ENCODE measurements around the gene ZC3H7A.

The ZC3H7A gene

GRCh38 chr16:11737713-11738112 lies 59.3 kb downstream of the ZC3H7A start:
- DNase-seq (ENCODE audit: low read depth in 2 of 2) = no peak

DNA sequence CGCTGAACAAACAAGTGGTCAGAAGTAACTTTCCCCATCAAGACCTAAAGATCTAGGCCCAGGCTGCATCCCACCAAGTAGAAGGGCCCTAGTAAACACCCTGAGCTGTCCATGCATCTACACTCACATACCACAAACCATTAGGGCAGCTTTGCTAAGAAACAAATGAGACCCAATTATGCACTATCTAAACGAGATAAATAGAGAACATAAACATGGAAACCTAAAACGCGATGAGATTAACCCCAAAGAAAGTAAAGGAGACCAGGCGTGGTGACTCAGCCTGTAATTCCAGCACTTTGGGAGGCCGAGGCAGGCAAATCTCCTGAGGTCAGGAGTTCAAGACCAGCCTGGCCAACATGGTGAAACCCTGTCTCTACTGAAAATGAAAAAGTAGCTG lies 60.2 kb downstream of the ZC3H7A start:
- DNase-seq (ENCODE audit: low read depth in 2 of 2) = no peak

DNA sequence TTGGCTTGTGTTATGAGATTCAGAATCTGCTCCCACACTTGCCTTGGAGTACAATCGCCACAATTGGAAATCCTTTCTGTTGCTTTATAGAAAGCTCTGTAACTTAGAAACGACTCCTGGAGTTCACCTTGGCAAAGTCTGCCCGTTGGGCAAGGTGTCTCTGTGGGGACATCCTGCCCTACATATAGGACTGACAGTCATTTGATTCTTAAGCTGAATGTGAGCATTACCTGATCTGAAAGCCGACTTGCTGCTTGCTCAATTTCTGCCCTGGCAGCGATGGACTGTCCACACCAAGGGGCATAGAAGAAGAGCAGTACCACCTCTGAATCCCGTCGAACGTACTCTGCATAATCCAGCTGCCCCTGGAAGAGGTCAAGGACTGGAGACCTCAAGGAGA lies 61.3 kb downstream of the ZC3H7A start:
- DNase-seq (ENCODE audit: low read depth in 2 of 2) = no peak

GRCh38 chr16:11734653-11735043 lies 62.4 kb downstream of the ZC3H7A start:
- no peak for DNase-seq (ENCODE audit: low read depth in 2 of 2)

DNA sequence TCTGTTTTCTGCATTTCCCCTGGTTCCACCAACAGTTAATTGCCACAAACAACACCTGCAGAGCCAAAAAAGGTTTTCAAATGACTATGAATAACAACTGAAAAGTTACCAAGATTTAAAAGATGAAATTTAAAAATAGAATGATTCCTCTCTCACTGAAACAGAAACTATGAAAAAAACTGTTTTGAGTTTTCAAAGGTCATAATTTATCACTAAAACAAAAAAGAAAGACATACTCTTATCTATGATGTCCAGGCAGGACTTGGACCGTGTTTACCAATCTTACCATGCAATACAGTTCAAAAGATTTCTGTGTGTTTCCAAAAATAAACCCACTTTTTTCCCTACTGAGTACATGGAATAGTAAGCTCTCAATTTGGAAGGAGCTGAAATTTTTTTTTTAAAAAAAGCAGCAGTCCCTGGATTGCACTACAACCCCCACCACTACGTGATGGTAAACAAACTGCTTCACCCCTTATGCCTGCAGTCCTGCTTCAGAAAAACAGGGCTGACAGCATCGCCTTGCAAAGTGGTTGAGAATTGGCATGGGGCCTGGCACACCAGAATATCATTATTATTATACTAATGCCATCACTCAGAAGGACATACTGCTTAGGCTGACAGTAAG lies 62.9 kb downstream of the ZC3H7A start:
- no peak for DNase-seq (ENCODE audit: low read depth in 2 of 2)

DNA sequence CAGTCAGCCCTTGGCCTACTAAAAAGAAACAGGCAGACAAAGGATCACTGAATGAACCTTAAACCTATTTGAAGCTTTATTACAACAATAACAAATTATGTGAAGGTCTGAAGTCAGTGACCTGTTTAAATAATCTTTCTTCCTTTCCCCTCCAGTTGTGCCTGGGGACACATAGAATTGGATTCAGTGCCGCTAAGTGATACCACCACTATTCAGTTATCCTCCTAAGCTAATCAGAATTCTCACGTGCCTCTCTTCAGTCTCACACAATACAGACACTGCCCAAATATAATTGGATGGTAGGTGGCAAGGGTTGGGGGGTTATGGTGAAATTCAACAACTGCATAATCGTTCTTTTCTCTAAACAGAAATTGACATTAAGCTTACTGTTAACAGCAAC lies 65.8 kb downstream of the ZC3H7A start:
- no peak for DNase-seq (ENCODE audit: low read depth in 2 of 2)

- no peak for DNase-seq (ENCODE audit: low read depth in 2 of 2)
Observed at GRCh38 chr16:11729787-11730186, 67.3 kb downstream of the ZC3H7A start.

DNA sequence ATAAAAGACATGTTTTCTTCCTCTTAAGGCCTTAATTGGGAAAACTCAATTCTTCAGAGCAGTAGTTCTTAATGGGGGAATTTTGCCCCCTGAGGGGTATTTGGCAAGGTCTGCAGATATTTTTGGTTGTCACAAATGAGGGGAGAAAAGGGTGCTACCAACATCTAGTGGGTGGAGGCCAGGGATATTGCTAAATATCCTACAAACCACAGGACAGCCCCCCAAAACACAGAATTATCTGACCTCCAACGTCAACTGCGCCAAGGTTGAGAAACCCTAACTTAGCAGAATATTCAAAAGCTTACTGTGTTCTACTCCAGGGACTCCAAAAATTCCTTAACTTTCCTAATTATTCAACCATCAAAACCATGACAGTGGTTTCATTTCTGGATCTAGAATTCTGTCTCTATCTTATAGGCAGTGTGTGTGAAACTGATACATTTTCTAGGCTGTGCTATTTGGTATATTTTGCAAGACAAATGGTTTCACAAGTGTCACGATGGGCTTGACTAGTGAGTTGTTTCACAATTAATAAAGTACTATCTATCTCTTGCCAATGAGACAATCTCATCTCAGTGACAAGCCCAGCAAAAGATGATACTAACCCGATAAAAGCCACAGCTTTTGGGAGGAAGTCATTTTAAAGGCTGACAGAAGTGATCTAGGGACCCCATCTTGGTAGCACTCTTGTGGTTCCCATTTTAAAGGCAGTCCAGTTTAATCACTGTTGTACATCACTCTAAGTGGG lies 69.1 kb downstream of the ZC3H7A start:
- DNase-seq (ENCODE audit: low read depth in 2 of 2) = no peak

DNA sequence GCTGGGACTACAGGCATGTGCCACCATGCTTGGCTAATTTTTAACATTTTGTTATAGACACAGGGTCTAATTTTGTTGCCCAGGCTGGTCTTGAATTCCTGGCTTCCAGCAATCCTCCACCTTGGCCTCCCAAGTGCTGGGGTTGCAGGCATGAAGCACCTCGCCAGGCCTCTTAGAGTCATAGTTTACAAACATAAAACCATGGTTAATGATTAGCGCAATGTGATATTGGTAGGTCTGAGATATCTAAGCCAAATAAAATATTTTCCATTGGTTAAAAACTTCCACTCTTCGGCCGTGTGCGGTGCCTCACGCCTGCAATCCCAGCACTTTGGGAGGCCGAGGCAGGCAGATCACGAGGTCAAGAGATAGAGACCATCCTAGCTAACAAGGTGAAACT lies 71.0 kb downstream of the ZC3H7A start:
- DNase-seq (ENCODE audit: low read depth in 2 of 2) = no peak

- DNase-seq (ENCODE audit: low read depth in 2 of 2) = no peak
Observed at GRCh38 chr16:11725457-11725856, 71.6 kb downstream of the ZC3H7A start.

- no peak for DNase-seq (ENCODE audit: low read depth in 2 of 2)
Observed at GRCh38 chr16:11722468-11722808, 74.6 kb downstream of the ZC3H7A start.

- DNase-seq (ENCODE audit: low read depth in 2 of 2) = no peak
Observed at GRCh38 chr16:11721781-11722467, 75.1 kb downstream of the ZC3H7A start.

DNA sequence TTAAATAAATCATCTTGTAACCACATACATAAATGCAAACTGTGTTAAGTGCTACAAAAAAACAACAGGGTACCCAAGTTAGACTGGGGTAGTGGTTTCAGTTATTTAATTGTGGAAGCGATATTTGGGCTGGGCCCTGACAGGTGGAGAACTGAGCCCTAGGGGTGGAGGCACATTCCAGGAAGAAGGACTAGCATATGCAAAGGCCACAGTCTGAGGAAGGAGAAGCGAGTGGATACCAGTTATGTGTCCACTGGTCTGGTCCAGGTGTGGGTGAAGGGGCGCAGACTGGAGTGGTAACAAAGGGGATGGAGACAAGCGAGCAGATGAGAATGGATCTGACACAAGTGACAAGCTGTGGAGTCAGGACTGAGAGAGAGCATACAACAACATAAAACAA lies 77.3 kb downstream of the ZC3H7A start:
- DNase-seq (ENCODE audit: low read depth in 2 of 2) = no peak

DNA sequence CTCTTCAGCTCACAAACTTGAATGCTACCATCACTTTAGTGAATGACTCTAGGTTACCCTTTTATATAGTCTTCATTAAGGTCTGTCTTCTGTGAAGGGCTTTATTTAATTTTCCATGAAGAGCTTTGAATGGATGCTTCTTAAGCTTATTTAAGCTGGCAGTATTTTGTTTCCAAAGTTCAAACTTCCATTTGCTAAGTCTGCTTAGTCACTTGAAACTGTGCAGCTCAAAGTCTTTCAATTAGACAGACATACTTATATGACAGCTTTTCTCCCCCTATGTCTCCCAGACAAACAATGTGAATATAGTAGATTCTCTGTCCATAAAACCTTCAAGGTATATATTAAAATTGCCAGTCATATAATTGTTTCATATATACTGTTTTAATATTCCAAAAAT lies 77.9 kb downstream of the ZC3H7A start:
- DNase-seq (ENCODE audit: low read depth in 2 of 2) = no peak

GRCh38 chr16:11717811-11718210 lies 79.2 kb downstream of the ZC3H7A start:
- no peak for DNase-seq (ENCODE audit: low read depth in 2 of 2)

- no peak for DNase-seq (ENCODE audit: low read depth in 2 of 2)
Observed at GRCh38 chr16:11716336-11716735, 80.7 kb downstream of the ZC3H7A start.

DNA sequence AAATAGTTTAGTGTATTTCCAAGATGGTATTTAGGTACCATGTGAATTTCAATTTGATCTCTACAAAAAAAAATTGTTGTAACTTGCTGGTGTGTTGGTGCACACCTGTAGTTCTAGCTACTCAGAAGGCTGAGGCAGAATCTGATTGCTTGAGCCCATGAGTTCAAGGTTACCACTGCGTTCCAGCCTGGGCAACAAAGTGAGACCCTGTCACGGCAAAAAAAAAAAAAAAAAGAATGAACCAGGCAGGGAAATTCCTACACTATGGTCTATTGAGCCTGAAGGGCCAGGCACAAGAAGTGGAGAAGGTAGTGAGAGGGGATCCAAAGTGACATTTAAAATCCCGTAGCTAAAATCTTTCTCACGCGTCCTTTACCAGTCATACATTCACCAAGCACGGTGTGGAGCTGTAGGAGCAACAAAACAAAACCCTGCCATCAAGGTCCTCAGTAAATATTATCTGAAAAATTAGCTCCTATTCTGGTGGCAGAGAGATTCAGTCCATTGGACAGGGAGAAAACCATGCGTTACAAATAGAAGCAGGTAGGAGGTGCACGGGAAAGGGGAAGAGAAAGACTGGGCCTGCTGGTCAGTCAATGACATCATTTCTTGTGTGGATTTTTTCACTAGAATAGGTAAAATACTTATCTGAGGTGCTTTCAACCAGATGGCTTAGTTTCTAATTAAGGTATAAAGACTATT lies 81.7 kb downstream of the ZC3H7A start:
- DNase-seq (ENCODE audit: low read depth in 2 of 2) = no peak

GRCh38 chr16:11712122-11712521 lies 84.9 kb downstream of the ZC3H7A start:
- DNase-seq (ENCODE audit: low read depth in 2 of 2) = no peak

DNA sequence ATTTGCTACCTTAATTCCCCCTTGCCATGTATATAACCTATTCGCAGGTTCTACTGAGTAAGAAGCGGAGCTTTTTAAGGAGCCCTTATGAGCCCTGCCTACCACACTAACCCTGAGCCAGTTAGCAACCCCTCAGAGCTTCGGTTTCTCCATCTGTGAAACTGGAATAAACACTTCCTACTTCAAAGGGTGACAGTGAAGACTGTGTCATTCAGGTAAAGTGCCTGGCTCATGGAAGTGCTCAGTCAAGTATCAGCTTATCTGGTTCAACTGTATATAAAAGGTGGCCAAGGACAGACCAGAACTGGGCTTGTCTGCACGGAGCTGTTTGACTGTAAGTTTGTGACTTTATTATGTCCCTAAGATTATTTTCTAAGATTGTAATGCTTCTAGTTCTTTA lies 85.4 kb downstream of the ZC3H7A start:
- DNase-seq (ENCODE audit: low read depth in 2 of 2) = no peak

- DNase-seq (ENCODE audit: low read depth in 2 of 2) = no peak
Observed at GRCh38 chr16:11708421-11708820, 88.6 kb downstream of the ZC3H7A start.

- no peak for DNase-seq (ENCODE audit: low read depth in 2 of 2)
Observed at GRCh38 chr16:11707679-11708197, 89.3 kb downstream of the ZC3H7A start.

DNA sequence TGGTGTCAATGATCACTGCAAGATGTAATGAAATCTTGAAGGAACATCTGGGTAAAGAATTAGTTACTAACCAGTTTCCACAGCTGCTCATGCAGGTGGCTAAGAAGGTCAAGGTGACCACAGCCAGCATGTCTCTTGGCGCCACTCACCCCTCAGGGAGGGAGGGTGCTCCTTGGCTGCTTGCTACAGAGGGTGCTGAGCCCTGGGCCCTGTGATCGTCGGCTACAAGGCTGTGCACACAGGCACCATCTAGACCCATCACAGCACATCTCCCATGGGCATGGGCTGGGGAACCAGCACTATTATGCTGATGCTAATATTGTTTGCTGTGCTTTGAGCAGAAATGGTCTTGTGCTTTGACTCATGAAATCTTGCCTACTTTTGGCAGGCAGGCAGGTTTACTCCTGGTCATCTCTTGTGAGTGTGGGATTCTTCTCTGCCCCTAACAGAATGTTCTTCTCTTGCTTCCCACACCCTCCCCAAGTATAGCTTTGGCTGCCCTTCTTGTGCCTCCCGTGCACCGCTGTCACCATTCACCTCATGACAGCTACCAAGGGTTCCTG lies 90.8 kb downstream of the ZC3H7A start:
- no peak for DNase-seq (ENCODE audit: low read depth in 2 of 2)
